DOHH2 (cell line): ENCODE measurements around the gene CNPY2.

Source experiments
- EZH2phosphoT487 ChIP-seq: fragments of 200-600 bp; sonication (generic); IDR thresholded peaks from 2 replicates; pipeline ENCODE4 v1.6.1; 2017; ENCODE audit warnings: borderline replicate concordance, mild to moderate bottlenecking, antibody characterized with exemption, low read length, moderate library complexity, mixed read lengths
- TF ChIP-seq, protein P1 (sequence below): fragments of 200-600 bp; sonication (generic); IDR thresholded peaks from one replicate; pipeline ENCODE4 v1.5.1; 2014; ENCODE audit warnings: antibody characterized with exemption, mild to moderate bottlenecking, low read depth, low read length; ENCODE audit not compliant: poor library complexity, severe bottlenecking

DNA sequence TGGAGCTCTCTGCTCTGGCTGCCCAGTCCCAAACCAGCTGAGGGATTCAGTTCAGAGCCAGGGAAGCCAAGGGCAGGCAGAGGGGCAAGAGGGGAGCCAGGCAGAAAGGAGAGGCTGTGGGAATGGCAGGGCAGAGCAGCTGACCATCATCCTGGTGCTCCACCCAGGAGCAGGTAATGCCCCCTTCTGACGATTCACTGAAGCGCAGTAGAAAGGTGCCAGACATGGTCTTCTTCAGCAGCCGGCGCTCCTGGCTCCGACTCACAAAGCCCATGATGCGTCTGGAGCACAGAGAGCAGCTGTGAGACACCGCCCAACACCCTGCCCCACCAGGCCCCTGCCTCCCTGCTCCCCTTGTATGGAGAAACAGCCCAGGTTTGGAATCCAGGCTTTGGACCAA, 30.9 kb upstream of the CNPY2 start:
- TF ChIP-seq, protein P1, sequence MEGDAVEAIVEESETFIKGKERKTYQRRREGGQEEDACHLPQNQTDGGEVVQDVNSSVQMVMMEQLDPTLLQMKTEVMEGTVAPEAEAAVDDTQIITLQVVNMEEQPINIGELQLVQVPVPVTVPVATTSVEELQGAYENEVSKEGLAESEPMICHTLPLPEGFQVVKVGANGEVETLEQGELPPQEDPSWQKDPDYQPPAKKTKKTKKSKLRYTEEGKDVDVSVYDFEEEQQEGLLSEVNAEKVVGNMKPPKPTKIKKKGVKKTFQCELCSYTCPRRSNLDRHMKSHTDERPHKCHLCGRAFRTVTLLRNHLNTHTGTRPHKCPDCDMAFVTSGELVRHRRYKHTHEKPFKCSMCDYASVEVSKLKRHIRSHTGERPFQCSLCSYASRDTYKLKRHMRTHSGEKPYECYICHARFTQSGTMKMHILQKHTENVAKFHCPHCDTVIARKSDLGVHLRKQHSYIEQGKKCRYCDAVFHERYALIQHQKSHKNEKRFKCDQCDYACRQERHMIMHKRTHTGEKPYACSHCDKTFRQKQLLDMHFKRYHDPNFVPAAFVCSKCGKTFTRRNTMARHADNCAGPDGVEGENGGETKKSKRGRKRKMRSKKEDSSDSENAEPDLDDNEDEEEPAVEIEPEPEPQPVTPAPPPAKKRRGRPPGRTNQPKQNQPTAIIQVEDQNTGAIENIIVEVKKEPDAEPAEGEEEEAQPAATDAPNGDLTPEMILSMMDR = peak; percentile 19
- TF ChIP-seq EZH2phosphoT487 = no peak
